ENCODE results near the gene FAH.

The FAH gene

GRCh38 chr15:80208758-80209734 lies 56.2 kb downstream of the FAH start:
- no peak for TF ChIP-seq CTCF (IDR thresholded peaks at IDR 0.05; ENCODE audit: low read depth, low read length, missing control alignments)
- no peak overlapping the region for H3K4me3 ChIP-seq (ENCODE audit: low read depth, low read length)
- no peak for DNase-seq (ENCODE audit: low read depth)

GRCh38 chr15:80210611-80211573 lies 58.1 kb downstream of the FAH start:
- DNase-seq (ENCODE audit: low read depth), result peak; percentile 13

GRCh38 chr15:80211976-80212375 lies 59.2 kb downstream of the FAH start:
- H3K4me3 ChIP-seq (ENCODE audit: low read depth, low read length), result no peak overlapping the region
- no peak for TF ChIP-seq CTCF (IDR thresholded peaks at IDR 0.05; ENCODE audit: low read depth, low read length, missing control alignments)
- DNase-seq (ENCODE audit: low read depth), result no peak

More at GRCh38 chr15:80210611-80211573, 58.1 kb downstream of the FAH start:
- no peak for TF ChIP-seq CTCF (IDR thresholded peaks at IDR 0.05; ENCODE audit: low read depth, low read length, missing control alignments)
- H3K4me3 ChIP-seq (ENCODE audit: low read depth, low read length), result no peak overlapping the region

GRCh38 chr15:80214910-80215309 lies 62.1 kb downstream of the FAH start:
- DNase-seq (ENCODE audit: low read depth), result no peak
- H3K4me3 ChIP-seq (ENCODE audit: low read depth, low read length), result no peak overlapping the region
- no peak for TF ChIP-seq CTCF (IDR thresholded peaks at IDR 0.05; ENCODE audit: low read depth, low read length, missing control alignments)

- no peak for TF ChIP-seq CTCF (IDR thresholded peaks at IDR 0.05; ENCODE audit: low read depth, low read length, missing control alignments)
- H3K4me3 ChIP-seq (ENCODE audit: low read depth, low read length), result no peak overlapping the region
- DNase-seq (ENCODE audit: low read depth), result no peak
Measured at GRCh38 chr15:80216141-80216540, 63.3 kb downstream of the FAH start.

- no peak for TF ChIP-seq CTCF (IDR thresholded peaks at IDR 0.05; ENCODE audit: low read depth, low read length, missing control alignments)
- no peak for DNase-seq (ENCODE audit: low read depth)
- no peak overlapping the region for H3K4me3 ChIP-seq (ENCODE audit: low read depth, low read length)
Measured at GRCh38 chr15:80216911-80217310, 64.1 kb downstream of the FAH start.

All from GM12864 (cell line).